Smooth muscle cell (in vitro differentiated cells): ENCODE measurements around the gene CEP20. TPM values are rescaled to one million over a fixed set of nuclear protein-coding genes. Genes with fewer than 3 reads are reported as not detected.

Experiments used
- DNase-seq: peaks from one replicate; lab custom pipeline; 2025; ENCODE audit not compliant: unreplicated experiment; lab: John Stamatoyannopoulos, UW
- H2AFZ ChIP-seq: fragments of 200-600 bp; sonication (generic); 2 replicates; pipeline ENCODE4 v1.6.0; 2016; ENCODE audit warnings: antibody characterized with exemption, low read depth, mild to moderate bottlenecking
- H3F3A ChIP-seq: fragments of 200-600 bp; sonication (generic); 2 replicates; pipeline ENCODE4 v1.6.0; 2017; ENCODE audit warnings: antibody characterized with exemption, low read depth
- H3K27ac ChIP-seq: fragments of 200-600 bp; sonication (generic); 2 replicates; pipeline ENCODE4 v1.5.1; 2016; ENCODE audit warnings: low read depth, mild to moderate bottlenecking
- H3K27me3 ChIP-seq: fragments of 200-600 bp; sonication (generic); 2 replicates; pipeline ENCODE4 v1.6.1; 2016; ENCODE audit warnings: low read depth, mild to moderate bottlenecking
- H3K36me3 ChIP-seq: fragments of 200-600 bp; sonication (generic); 2 replicates; pipeline ENCODE4 v1.5.1; 2016; ENCODE audit warnings: low read depth
- H3K4me1 ChIP-seq: fragments of 200-600 bp; sonication (generic); 2 replicates; pipeline ENCODE4 v1.5.1; 2016; ENCODE audit warnings: low read depth
- H3K4me2 ChIP-seq: fragments of 200-600 bp; sonication (generic); 2 replicates; pipeline ENCODE4 v1.6.0; 2016; ENCODE audit warnings: mild to moderate bottlenecking
- H3K4me3 ChIP-seq: fragments of 200-600 bp; sonication (generic); 2 replicates; pipeline ENCODE4 v1.5.1; 2016; ENCODE audit warnings: mild to moderate bottlenecking
- H3K79me2 ChIP-seq: fragments of 200-600 bp; sonication (generic); 2 replicates; pipeline ENCODE4 v1.6.0; 2016; ENCODE audit warnings: low read depth, mild to moderate bottlenecking
- H3K9ac ChIP-seq: fragments of 200-600 bp; sonication (generic); 2 replicates; pipeline ENCODE4 v1.6.0; 2016; ENCODE audit warnings: low read depth
- H3K9me3 ChIP-seq: fragments of 200-600 bp; sonication (generic); replicated peaks from 2 replicates; pipeline ENCODE4 v1.5.1; 2016; ENCODE audit warnings: low read depth
- H4K20me1 ChIP-seq: fragments of 200-600 bp; sonication (generic); 2 replicates; pipeline ENCODE4 v1.6.0; 2016; ENCODE audit warnings: low read depth
- CTCF ChIP-seq: fragments of 200-600 bp; sonication (generic); IDR thresholded peaks from 2 replicates; pipeline ENCODE4 v1.5.1; 2017; ENCODE audit warnings: borderline replicate concordance, mild to moderate bottlenecking, antibody characterized with exemption; ENCODE audit not compliant: insufficient read depth, poor library complexity, severe bottlenecking
- WGBS: methylation state at CpG from one replicate; pipeline ENCODE4 v1.1.7; 2016; ENCODE audit warnings: low lambda C conversion rate; 5-methylcytosine and 5-hydroxymethylcytosine counted together
- polyA plus RNA-seq: library from polyadenylated mRNA; unstranded; fragments of >200 nt; fragmentation: Nextera tagmentation; extraction: Ambion mirVana; gene quantifications from 2 replicates; pipeline ENCODE4 v1.2.1, GENCODE V29; 2016
- total RNA-seq: library from RNA; depleted of rRNA; stranded (reverse); fragments of >200 nt; gene quantifications from 2 replicates; pipeline ENCODE4 v1.2.3, GENCODE V29; 2014

The CEP20 gene
- total and polyA plus RNA-seq, 2 experiments from 2014 or later = 29.0 to 38.4 TPM

DNA sequence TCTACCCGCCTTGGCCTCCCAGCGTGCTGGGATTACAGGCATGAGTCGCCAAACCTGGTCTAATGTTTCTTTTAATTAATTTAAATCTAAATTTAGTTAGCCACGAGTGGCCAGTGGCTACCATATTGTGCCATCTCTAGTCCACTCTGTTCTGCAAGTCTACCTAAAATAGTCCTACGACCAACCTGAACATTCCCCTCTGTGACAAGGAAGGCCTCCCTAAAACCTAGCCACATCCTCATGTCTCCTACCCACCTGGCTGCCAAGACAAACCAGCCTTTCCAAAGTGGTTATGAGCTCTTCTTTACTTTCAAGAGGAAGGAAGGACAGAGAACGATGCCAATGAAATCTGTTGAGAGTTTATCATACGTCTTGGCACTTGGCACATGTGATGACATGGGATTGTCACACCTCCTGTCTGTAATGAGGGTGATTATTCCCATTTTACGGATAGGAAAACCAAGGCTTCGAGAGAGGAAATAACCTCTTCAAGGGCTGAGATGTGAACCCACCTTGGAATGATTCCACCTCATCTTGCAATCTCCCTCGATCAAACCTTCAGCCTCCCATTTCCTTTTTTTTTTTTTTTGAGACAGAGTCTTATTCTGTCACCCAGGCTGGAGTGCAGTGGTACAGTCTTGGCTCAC, 51.3 kb downstream of the CEP20 start:
- Histone ChIP-seq H3K9me3 (no peaks in the 10 kb centered on the region), H3K36me3 (no peaks in the 10 kb centered on the region), H3K79me2 (no peaks in the 10 kb centered on the region), H3K4me3 (no peak overlapping the region), H4K20me1 (no peaks in the 10 kb centered on the region), H3K4me1 (no peaks in the 10 kb centered on the region), H3K27ac (no peak overlapping the region), H3K9ac (no peak overlapping the region), H3K27me3 (peaks cover 41% of the 10 kb centered on the region), H3F3A (no peaks in the 10 kb centered on the region), H3K4me2 (no peak overlapping the region), H2AFZ (no peak overlapping the region)
- WGBS = 93% methylated on average over 10 of the region's 10 CpGs
- TF ChIP-seq CTCF = no peak
- no peak for DNase-seq

DNA sequence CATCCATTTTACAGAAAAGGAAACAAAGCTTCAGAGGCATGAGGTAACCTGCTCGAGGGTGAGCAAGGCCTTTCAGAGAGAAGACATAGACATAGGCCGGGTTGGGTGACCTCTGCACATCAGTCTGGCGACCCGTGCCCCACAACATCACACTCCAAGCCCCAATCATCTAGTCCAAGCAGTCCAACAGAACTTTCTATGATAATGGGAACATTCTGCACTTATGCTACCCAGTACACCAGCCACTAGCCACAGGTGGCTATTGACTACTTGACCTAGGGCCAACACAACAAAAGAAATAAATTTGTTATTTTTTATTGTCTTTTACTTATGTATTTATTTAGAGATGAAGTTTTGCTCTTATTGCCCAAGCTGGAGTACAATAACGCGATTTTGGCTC, 52.3 kb downstream of the CEP20 start:
- Histone ChIP-seq H3K27ac (no peak overlapping the region), H3K4me2 (no peak overlapping the region), H2AFZ (no peak overlapping the region), H3F3A (no peaks in the 10 kb centered on the region), H3K36me3 (no peaks in the 10 kb centered on the region), H3K79me2 (no peaks in the 10 kb centered on the region), H3K27me3 (peaks cover 49% of the 10 kb centered on the region), H3K9ac (no peak overlapping the region), H3K4me3 (no peak overlapping the region), H4K20me1 (no peaks in the 10 kb centered on the region), H3K4me1 (no peaks in the 10 kb centered on the region), H3K9me3 (no peaks in the 10 kb centered on the region)
- DNase-seq = no peak
- 91% methylated on average over 6 of the region's 6 CpGs for WGBS
- TF ChIP-seq CTCF = no peak

- no peak overlapping the region for H2AFZ ChIP-seq
Measured at GRCh38 chr16:15835136-15835878, 53.1 kb downstream of the CEP20 start.

More at GRCh38 chr16:15835136-15835878, 53.1 kb downstream of the CEP20 start:
- Histone ChIP-seq H3K27me3 (peaks cover 47% of the 10 kb centered on the region), H3K27ac (no peak overlapping the region), H3K36me3 (no peaks in the 10 kb centered on the region), H3K9me3 (no peaks in the 10 kb centered on the region), H3K4me1 (no peaks in the 10 kb centered on the region), H3K4me3 (no peak overlapping the region), H3F3A (no peaks in the 10 kb centered on the region), H3K79me2 (no peaks in the 10 kb centered on the region), H3K4me2 (no peak overlapping the region), H4K20me1 (no peaks in the 10 kb centered on the region), H3K9ac (no peak overlapping the region)
- DNase-seq = no peak
- TF ChIP-seq CTCF = no peak
- WGBS = 82% methylated on average over 2 of the region's 2 CpGs
